HG03097 (cell line): ENCODE data around the gene ASRGL1.

Experiments used
- ATAC-seq: cut with Tn5 transposase; IDR thresholded peaks from one replicate; pipeline ENCODE4 v1.9.1; 2021; ENCODE audit not compliant: unreplicated experiment, low FRiP score

Gene ASRGL1

DNA sequence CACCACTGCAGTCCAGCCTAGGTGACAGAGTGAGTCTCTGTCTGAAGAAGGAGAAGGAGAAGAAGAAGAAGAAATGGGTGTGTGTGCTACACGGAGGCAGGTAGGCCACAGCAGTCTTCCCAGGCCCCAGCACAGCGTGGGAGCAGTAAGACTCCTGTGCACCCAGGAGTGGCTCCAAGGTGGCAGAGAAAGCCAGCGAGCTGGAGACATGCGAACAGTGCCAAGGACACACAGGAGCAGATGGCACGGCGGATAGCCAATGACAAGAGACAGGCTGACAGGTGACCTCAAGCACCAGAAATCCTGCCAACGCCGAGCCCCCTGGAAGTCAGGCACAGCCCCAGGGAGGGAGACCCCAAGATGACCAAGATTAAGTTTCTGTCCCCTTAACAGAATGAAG, 72.6 kb downstream of the ASRGL1 start:
- no peak for ATAC-seq

DNA sequence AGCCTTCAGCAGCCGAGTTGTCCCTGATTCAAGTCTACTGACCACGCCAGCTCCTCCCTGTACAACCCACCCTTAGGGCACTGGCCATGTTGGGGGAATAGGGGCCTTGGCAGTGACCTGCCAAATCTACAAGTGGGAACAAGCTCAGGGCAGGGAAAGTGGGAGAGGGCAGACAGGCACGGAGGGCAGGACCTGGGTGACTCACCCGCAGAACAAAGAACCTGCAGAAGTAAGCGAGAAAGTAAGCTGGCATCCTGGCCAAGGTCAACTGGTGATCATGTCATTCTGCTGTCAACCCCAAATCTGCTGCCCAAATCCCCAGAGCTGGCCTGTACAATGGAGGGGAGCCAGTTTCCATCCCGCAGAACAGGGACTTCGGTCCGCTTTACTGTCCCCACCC, 73.7 kb downstream of the ASRGL1 start:
- ATAC-seq, result no peak

DNA sequence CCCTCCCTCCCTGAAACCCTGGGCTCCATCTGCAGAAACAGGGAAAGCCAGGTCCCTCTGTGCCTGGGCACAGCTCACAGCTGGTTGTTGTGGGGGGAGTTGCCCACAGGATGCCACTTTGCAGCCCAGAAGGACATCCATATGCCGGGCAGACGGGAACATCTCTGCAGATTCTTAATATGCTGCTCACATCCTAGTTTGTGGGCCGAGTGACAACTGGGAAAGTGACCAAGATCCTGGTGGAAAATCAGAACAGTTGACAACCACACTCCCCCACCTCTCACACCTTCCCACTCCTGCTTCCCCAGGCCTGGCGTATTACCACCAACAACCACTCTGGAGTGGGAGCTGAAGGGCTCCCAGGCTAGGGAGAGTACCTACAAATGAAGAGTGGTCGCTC, 74.3 kb downstream of the ASRGL1 start:
- ATAC-seq, result no peak

DNA sequence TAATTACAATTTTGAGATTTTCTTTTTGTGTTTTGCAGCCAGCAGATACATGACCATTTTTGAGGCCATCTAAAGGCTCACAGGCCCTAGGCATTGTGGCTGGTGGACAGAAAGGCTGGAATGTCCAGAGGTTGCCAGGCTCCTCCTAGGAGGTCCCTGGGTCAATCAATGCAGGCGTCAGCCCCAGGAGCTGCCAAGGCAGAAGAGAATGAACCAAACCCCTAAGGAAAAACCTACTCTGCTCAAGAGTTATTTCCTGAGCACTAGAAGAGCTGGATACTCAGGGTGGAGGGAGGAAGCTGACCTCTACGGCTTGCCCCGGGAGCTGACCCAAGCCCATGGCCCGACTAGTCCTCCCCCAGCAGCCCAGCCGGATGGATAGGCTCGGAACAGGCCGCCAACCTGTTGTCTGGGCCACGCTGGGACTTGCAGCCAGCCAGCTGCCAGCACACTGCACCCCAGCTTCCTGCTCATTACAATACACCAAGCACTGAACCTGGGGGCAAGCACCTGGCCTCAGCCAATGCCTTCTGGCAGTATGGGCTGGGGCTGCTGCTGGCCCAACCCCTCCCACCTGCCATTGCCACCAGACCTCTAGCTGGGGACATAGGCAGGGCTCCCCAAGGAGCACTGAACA, 75.9 kb downstream of the ASRGL1 start:
- ATAC-seq, result no peak

DNA sequence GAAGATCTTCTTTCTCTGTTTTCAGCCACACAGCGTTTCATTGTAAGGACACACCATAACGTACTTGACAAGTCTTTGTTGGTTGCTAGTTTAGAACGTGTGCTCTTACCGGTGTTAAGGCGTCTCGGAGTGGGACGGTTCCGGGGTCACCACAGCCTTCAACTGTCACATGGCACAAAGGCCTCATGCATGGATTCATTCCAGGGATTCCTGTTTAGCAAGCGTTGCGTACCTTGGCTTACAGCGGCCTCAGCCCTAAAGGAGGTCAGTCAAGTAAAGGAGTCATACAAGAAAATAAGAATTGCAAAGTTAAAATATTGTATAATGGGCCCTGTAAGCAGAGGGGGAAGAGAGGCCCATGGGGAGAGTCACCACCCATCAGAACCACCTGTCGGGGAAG, 79.3 kb downstream of the ASRGL1 start:
- no peak for ATAC-seq

DNA sequence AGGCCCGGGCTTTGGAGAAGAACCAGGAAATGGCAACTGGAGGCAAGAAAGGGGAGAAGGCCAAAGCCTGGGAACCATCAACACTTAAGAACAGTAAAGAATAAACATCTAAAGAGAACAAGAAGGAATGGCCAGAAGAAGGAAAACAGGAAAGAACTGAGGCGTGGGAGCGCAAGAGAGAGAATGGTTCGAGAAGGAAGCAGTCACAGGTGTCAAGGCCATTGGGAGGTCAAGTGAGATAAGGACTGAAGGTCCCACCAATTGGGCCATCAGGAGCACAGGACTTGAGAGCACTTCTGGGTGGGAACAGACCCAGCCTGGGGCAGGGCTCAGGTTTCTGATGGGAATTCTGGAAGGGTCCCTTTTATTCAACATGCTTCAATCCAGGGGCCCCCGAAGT, 80.9 kb downstream of the ASRGL1 start:
- no peak for ATAC-seq

DNA sequence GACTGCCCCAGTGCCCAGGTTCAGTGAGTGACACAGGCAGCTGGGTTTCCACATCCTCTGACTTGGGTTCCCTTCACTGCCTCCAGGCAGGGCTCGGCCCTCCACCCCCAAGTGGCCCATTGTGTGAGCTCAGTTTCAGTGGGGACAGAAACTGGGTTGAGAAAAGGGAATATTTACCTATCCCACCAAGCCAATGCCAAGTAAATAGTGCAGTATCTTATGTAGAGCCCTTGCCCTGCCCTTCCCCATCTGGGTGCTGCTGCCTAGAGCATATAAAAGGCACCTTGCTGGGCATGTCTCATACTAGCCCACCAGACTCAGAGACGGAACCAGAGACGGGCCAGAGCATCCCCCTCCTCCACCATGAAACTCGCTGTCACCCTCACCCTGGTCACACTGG, 81.5 kb downstream of the ASRGL1 start, which contains the start of gene SCGB1A1:
Gene SCGB1A1 (plus strand): TSS at position 301 of the 400 bp plus-strand sequence. CDS start 63 bp downstream, at position 364.
- ATAC-seq, result no peak

DNA sequence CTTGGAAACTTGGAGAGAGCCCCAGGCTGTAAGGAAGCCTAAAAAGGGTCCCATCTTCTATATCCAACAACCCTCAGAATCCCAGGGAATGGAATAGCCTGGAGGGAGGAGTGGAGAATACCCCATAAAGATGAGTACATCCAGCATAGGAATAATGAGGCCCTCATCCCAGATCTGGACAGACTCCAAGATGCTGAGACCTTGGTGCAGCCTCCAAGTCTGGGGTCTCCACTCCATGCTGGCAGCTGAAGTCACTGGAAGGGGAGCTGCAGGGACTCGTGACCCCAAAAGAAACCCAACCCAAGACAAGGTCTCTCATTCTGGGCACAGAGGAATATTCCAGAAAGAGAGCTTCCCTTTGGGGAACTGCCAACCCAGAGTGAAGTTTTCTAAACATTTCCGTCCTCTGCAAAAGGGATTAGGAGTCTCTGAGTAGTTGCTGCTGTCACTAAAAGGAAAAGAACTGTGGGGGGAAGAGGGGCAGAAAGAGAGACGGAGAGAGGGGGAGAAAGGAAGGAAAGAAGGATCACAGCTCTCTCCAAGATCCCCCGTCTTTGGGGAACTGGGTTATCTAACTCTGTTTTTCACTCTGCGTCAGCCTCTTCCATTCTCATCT, 82.2 kb downstream of the ASRGL1 start:
- no peak for ATAC-seq

DNA sequence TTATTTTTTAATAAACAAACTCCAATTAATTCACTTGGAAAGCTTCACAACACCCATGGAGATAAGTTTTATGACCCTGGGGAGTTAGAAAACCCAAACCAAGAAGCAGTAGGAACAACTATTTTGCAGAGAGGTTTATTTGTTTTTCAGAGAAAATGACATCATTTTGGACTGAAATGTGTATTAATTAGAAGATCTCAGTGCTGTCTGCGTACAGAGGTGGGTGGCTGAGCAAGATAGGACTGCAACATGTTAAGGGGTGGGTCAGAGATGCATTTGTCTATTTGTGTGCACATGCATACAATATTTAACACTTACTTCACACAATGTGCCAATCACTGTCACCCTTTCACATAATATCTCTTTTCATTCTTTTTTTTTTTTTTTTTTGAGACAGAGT, 82.7 kb downstream of the ASRGL1 start:
- ATAC-seq, result no peak

DNA sequence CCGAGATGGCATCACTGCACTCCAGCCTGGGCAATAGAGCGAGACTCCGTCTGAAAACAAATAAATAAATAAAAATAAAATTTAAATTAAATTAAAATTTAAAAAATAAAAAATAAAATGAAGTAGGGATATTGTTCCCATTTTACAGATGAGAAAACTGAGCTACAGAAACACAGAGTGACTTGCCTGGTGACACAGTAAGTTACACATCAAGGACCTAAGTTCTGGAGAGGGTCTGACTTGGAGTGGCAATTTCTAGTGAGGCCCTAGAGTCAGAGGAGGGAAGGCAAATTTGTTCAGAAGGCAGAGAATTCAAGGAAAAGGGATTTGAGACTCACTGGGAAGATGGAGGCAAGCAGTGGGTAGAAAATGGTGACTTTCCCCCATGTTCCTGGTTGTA, 83.6 kb downstream of the ASRGL1 start:
- no peak for ATAC-seq

DNA sequence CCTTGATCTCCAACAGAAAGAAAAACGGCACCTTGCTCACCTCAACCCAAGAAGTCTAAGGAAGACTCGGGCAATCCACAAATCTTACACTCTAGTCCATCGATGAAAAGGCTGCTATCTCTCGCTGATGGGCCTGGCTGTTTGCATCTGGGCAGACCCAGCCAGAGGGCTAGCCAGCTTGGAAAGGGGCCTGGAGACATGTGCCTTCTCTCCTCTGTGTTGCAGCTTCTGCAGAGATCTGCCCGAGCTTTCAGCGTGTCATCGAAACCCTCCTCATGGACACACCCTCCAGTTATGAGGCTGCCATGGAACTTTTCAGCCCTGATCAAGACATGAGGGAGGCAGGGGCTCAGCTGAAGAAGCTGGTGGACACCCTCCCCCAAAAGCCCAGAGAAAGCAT, 84.7 kb downstream of the ASRGL1 start:
- no peak for ATAC-seq

DNA sequence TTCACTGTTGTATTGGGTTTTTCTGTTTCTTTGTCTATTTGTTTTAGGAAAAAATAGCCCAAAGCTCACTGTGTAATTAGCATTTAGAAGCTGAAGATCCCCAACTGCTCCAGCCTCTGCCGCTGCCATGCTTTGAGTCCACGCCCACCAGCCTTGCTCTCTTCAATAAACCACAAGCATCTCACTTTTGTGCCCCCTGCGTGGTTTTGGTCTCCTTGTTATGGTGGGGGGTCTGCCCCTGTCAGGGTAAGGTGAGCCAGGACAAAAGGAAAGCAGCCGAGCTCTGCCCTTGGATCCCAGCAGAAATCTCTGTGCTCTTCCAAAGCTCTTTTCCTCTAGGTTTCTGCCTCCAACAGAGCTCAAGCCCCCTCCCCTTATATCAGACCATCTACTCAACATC, 85.8 kb downstream of the ASRGL1 start:
- ATAC-seq, result no peak

DNA sequence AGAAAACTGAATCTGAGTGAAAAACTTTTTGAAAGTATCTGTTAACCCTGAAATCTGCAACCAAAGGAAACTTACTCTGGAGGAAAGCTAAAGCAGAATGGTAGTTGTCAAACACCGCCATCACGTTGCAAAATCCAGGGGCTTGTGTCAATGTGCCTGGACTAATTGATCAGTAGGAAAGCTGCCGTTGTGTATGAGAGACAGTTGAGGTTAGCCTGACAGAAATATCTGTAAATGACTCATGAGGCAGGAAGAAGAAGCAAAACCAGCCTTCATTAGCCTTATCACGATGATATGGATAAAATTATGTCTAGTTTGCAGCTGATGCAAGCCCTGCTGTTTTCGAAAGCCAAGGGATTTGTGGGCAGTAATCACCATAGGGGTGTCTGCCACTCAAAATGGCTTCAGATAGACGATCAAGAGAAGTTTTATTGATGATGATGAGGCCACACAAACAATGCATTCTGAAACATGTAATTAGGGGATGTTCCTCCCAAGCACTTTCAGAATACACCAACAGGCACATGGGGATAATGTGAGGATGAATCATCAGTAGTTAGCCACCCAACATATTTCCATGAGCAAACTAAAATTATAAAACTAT, 90.5 kb downstream of the ASRGL1 start:
- no peak for ATAC-seq

DNA sequence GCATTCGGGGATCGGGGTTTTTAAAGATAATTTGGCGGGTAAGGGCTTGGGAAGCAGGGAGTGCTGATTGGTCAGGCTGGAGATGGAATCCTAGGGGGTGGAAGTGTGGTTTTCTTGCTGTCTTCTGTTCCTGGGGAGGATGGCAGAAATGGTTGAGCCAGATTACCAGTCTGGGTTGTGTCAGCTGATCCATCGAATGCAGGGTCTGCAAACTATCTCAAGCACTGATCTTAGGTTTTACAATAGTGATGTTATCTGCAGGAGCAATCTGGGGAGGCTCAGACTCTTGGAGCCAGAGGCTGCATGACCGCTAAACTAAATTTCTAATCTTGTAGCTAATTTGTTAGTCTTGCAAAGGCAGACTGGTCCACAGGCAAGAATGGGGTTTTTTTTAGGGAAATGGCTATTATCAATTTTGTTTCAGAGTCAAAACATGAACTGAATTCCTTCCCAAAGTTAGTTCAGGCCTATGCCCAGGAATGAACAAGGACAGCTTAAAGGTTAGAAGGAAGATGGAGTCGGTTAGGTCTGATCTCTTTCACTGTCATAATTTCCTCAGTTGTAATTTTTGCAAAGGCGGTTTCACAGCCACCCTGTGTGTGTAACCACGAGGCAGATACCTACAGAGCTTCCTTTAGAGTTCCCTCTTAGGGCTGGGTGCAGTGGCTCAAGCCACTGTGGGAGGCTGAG, 91.8 kb downstream of the ASRGL1 start:
- no peak for ATAC-seq

DNA sequence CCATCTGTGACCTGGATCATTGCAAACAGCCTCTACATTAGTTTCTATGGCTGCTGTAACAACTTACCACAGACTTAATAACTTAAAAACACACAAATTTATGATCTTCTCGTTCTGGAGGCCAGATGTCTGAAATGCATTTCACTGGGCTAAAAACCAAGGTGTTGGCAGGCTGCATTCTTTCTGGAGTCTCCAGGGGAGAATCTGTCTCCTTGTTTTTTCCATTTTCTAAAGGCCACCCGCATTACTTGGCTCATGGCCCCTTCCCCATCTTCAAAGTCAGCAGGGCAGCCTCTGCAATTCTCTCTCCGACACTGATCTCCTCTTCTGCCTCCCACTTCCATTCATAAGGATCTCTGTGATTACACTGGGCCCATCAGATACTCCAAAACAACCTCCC, 93.2 kb downstream of the ASRGL1 start:
- ATAC-seq, result no peak

DNA sequence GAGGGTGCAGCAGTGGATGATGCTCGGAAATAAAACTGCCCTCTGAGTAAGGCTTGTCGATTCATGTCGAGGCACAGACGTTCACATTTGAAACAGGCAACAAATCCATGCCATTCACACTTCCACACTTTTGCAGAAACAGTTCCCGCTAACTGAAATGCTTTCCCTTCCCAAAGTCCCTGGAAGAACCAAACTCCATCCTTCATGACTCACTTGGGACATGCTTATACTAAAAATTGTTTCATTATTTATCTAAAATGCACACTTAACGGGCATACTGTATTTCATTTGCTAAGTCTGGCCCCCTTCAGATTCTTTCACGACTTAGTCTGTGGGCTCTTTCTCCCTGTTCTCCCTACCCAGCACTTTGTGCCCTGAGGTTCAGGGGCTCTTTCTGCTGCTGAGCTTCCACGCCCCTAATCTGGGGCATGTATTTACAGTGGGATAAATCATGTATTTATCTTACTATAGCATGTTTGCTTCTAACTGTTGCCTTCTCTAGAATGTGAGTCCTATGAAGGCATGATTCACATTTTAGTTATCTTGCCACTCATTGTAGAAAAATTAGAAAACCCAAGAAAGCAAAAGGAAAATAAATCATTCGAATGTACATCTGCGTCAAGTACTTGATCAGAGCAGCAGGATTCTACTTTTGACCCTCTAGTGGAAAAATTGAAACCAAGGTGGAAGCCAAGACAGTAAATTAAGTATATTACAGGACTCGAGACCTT, 94.1 kb downstream of the ASRGL1 start:
- no peak for ATAC-seq

DNA sequence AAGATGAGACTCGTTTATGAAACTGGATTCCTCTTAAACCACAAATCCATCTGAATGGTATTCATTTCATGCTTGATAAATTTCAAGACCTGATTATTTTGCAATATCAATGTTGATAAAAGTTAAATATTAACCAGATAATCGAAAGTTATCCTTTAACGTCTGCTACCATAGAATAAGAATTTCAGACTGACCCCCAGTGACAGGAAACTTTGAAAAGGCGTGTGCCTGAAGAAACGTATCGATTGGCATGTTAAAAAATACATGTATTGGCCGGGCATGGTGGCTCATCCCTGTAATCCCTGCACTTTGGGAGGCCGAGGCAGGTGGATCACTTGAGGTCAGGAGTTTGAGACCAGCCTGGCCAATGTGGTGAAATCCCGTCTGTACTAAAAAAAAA, 95.4 kb downstream of the ASRGL1 start:
- no peak for ATAC-seq

DNA sequence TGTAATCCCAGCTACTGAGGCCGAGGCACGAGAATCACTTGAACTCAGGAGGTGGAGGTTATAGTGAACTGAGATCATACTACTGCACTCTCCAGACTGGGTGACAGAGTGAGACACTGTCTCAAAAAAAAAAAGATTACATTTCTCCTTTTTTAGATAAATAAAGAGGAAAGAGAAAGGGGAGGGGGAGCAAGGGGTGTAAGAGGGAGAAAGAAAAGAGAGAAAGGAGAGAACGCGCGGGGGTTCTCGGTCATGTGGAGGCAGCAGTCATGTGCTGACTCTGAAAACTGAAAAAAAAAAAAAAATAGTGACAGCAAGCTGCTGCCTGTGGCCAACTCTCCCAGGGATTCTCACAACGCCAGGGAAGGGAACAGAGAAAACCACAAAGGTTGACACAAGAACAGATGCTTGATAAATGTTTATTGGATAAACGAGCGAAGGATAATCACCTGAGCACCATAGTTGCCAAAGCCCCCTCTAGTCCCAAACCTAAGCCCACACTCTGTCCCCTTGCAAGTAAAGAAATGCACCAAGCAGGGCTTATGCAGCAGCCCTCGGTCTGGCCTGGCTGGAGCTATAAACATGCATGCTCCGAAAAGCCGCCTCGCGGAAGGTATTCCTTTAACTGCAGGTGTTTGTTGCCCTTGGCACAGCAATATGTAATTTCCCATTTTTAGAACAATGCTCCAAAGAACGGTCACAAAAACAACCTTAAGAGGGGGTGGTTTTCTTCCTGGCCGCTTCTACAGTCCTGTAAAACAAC, 96.1 kb downstream of the ASRGL1 start:
- ATAC-seq, result no peak

DNA sequence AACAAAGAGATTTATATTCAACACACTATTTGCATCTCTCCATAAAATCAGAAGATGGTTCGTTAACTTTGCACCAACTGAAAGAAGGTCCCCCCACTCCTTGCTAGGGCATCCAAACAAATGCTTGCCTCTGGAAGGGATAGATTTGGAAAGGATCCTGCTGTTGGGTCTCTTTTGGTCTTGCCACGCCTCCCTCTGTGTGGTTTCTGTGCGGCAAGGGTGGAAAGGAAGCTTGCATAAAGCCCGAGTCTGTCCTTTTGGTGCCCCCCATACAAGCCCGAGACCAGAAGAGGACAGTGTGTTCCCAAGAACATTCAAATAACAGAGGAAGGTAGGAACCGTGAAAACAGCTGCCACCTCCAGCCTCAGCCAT, 96.6 kb downstream of the ASRGL1 start:
- no peak for ATAC-seq
